ENCODE results near the gene CREBRF.

DNA sequence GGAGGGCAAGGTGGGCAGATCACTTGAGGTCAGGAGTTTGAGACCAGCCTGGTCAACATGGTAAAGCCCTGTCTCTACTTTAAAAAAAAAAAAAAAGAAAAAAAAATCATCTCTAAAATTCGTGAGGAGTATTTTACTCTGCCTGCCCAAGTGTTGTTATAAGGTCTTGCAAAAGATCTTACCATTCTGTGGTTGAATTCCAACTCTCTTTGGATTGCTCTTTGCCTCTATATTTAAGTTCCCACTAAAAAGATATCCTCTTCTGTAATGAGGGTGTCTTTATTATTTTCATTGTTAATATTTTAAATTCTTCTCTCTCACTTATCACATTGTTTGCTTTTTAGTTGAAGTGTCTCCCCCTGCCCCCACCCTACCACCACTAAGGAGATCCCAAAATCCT, 33.4 kb downstream of the CREBRF start:
- TF ChIP-seq, protein P1, sequence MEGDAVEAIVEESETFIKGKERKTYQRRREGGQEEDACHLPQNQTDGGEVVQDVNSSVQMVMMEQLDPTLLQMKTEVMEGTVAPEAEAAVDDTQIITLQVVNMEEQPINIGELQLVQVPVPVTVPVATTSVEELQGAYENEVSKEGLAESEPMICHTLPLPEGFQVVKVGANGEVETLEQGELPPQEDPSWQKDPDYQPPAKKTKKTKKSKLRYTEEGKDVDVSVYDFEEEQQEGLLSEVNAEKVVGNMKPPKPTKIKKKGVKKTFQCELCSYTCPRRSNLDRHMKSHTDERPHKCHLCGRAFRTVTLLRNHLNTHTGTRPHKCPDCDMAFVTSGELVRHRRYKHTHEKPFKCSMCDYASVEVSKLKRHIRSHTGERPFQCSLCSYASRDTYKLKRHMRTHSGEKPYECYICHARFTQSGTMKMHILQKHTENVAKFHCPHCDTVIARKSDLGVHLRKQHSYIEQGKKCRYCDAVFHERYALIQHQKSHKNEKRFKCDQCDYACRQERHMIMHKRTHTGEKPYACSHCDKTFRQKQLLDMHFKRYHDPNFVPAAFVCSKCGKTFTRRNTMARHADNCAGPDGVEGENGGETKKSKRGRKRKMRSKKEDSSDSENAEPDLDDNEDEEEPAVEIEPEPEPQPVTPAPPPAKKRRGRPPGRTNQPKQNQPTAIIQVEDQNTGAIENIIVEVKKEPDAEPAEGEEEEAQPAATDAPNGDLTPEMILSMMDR (IDR thresholded peaks at IDR 0.05): no peak
- TF ChIP-seq POLR2AphosphoS5 (IDR thresholded peaks at IDR 0.05) (no peak), POLR2A (IDR thresholded peaks at IDR 0.05) (no peak)

All from sigmoid colon (tissue), 4 donors.